ENCODE measurements around the gene SLC8B1. TPM values are rescaled to one million over a fixed set of nuclear protein-coding genes. Genes with fewer than 3 reads are reported as not detected.

The SLC8B1 gene
- total RNA-seq, 1 donor from 2014 or later = 22.4 TPM

- CTCF ChIA-PET = no interaction called here
- ATAC-seq (ENCODE audit: low read depth) = no peak
These were observed 38.9 kb downstream of the SLC8B1 start for GRCh38 chr12:113295886-113296556.

GRCh38 chr12:113293100-113293499 is 41.8 kb downstream of the SLC8B1 start:
- Mint-ChIP-seq H3K9me3 (no peaks in the 10 kb centered on the region), H3K27ac (no peak overlapping the region), H3K4me1 (peaks cover under 1% of the 10 kb centered on the region), H3K4me3 (no peak overlapping the region), H3K36me3 (ENCODE audit: low read depth) (peaks cover 80% of the 10 kb centered on the region), H3K27me3 (no peaks in the 10 kb centered on the region)
- intact Hi-C loops (cut with micrococcal nuclease) = no loop called here
- TF ChIP-seq CTCF (IDR thresholded peaks at IDR 0.05) = no peak
- ChIA-PET POLR2A (interaction anchor here (0.5 kb wide), 1 partner anchor 47 kb away, joined by 3 read pairs; no protein-coding TSS in a partner anchor), CTCF (no interaction called here)
- ATAC-seq (ENCODE audit: low read depth) = no peak
- DNase-seq = no peak

More at GRCh38 chr12:113295886-113296556, 38.9 kb downstream of the SLC8B1 start:
- H3K27ac Mint-ChIP-seq = no peak overlapping the region
- no peaks in the 10 kb centered on the region for H3K27me3 Mint-ChIP-seq
- intact Hi-C loops (cut with micrococcal nuclease) = no loop called here
- no peak for DNase-seq
- no peaks in the 10 kb centered on the region for H3K9me3 Mint-ChIP-seq
- no peak for TF ChIP-seq CTCF (IDR thresholded peaks at IDR 0.05)
- H3K36me3 Mint-ChIP-seq (ENCODE audit: low read depth) = peaks cover 66% of the 10 kb centered on the region
- H3K4me1 Mint-ChIP-seq = peaks cover 11% of the 10 kb centered on the region
- no peak overlapping the region for H3K4me3 Mint-ChIP-seq
- POLR2A ChIA-PET = no interaction called here

- Mint-ChIP-seq H3K27me3 (no peaks in the 10 kb centered on the region), H3K4me3 (no peak overlapping the region), H3K4me1 (no peaks in the 10 kb centered on the region), H3K36me3 (ENCODE audit: low read depth) (peaks cover 80% of the 10 kb centered on the region), H3K27ac (no peak overlapping the region), H3K9me3 (no peaks in the 10 kb centered on the region)
- ATAC-seq (ENCODE audit: low read depth) (no peak), DNase-seq (no peak)
- no peak for TF ChIP-seq CTCF (IDR thresholded peaks at IDR 0.05)
- CTCF ChIA-PET = no interaction called here
- intact Hi-C loops (cut with micrococcal nuclease) = no loop called here
- POLR2A ChIA-PET = interaction anchor here (0.5 kb wide), 1 partner anchor 47 kb away, joined by 3 read pairs; no protein-coding TSS in a partner anchor
These were observed 42.4 kb downstream of the SLC8B1 start for GRCh38 chr12:113292547-113292946.

- CTCF ChIA-PET = no interaction called here
- no peak overlapping the region for H3K27ac Mint-ChIP-seq
These were observed 42.8 kb downstream of the SLC8B1 start for GRCh38 chr12:113292091-113292490.

More at GRCh38 chr12:113292091-113292490, 42.8 kb downstream of the SLC8B1 start:
- intact Hi-C loops (cut with micrococcal nuclease) = no loop called here
- POLR2A ChIA-PET = interaction anchor here (0.7 kb wide), 1 partner anchor 112 kb away, joined by 3 read pairs; no protein-coding TSS in a partner anchor
- Mint-ChIP-seq H3K36me3 (ENCODE audit: low read depth) (peaks cover 79% of the 10 kb centered on the region), H3K4me1 (no peaks in the 10 kb centered on the region), H3K27me3 (no peaks in the 10 kb centered on the region), H3K9me3 (no peaks in the 10 kb centered on the region), H3K4me3 (no peak overlapping the region)
- no peak for TF ChIP-seq CTCF (IDR thresholded peaks at IDR 0.05)
- DNase-seq = no peak
- ATAC-seq (ENCODE audit: low read depth) = no peak

Measured in activated B cell treated with CpG ODN at 0.5 μM for 24 hours (primary cell).